ENCODE data around the gene KRTAP9-7.
"Not testable (repeated sequence)": the region's sequence is repeated elsewhere in the genome, so short reads cannot be mapped to it uniquely, and the experiment has no call there.

KRTAP9-7 gene

GRCh38 chr17:41256291-41256685, 19.2 kb upstream of the KRTAP9-7 start:
- H3K36me3 Mint-ChIP-seq, result no peaks in the 10 kb centered on the region
- peaks cover 7% of the 10 kb centered on the region for H3K4me1 Mint-ChIP-seq
- H3K27me3 Mint-ChIP-seq, result peaks cover 63% of the 10 kb centered on the region
- no peak overlapping the region for H3K4me3 Mint-ChIP-seq
- no peak for ATAC-seq
- H3K9me3 Mint-ChIP-seq, result no peaks in the 10 kb centered on the region
- H3K27ac Mint-ChIP-seq, result no peak overlapping the region

GRCh38 chr17:41258406-41258805, 17.1 kb upstream of the KRTAP9-7 start:
- no peaks in the 10 kb centered on the region for H3K4me1 Mint-ChIP-seq
- ATAC-seq, result no peak
- H3K4me3 Mint-ChIP-seq, result no peak overlapping the region
- H3K9me3 Mint-ChIP-seq, result peaks cover 3% of the 10 kb centered on the region
- H3K27ac Mint-ChIP-seq, result no peak overlapping the region
- H3K36me3 Mint-ChIP-seq, result no peaks in the 10 kb centered on the region
- H3K27me3 Mint-ChIP-seq, result peaks cover 61% of the 10 kb centered on the region

GRCh38 chr17:41263212-41263611, 12.3 kb upstream of the KRTAP9-7 start:
- Mint-ChIP-seq H3K27ac (no peak overlapping the region), H3K27me3 (peaks cover 59% of the 10 kb centered on the region), H3K36me3 (no peaks in the 10 kb centered on the region), H3K4me3 (no peak overlapping the region), H3K4me1 (no peaks in the 10 kb centered on the region), H3K9me3 (peaks cover 3% of the 10 kb centered on the region)
- ATAC-seq, result no peak

GRCh38 chr17:41264599-41264998, 10.9 kb upstream of the KRTAP9-7 start:
- H3K27me3 Mint-ChIP-seq, result peaks cover 57% of the 10 kb centered on the region

GRCh38 chr17:41265078-41265477, 10.4 kb upstream of the KRTAP9-7 start, which contains the start of gene KRTAP9-6:
TSS of gene KRTAP9-6 (plus strand) at chr17:41265378. CDS start at chr17:41265378, 0 bp downstream.
- H3K36me3 Mint-ChIP-seq, result no peaks in the 10 kb centered on the region
- H3K4me3 Mint-ChIP-seq, result no peak within 1 kb of the TSS
- H3K27ac Mint-ChIP-seq, result no peak within 1 kb of the TSS
- no peaks in the 10 kb centered on the region for H3K4me1 Mint-ChIP-seq
- H3K9me3 Mint-ChIP-seq, result peaks cover 3% of the 10 kb centered on the region
- ATAC-seq, result no peak
- H3K27me3 Mint-ChIP-seq, result peaks cover 54% of the 10 kb centered on the region

More at GRCh38 chr17:41264599-41264998, 10.9 kb upstream of the KRTAP9-7 start:
- Mint-ChIP-seq H3K27ac (no peak overlapping the region), H3K9me3 (peaks cover 3% of the 10 kb centered on the region), H3K4me1 (no peaks in the 10 kb centered on the region), H3K36me3 (no peaks in the 10 kb centered on the region), H3K4me3 (no peak overlapping the region)
- no peak for ATAC-seq

- H3K27ac Mint-ChIP-seq, result no peak overlapping the region
Measured at GRCh38 chr17:41267711-41268110, 7.8 kb upstream of the KRTAP9-7 start.

GRCh38 chr17:41271323-41271722, 4.2 kb upstream of the KRTAP9-7 start:
- not testable (repeated sequence) for H3K4me1 Mint-ChIP-seq, H3K27ac Mint-ChIP-seq, H3K4me3 Mint-ChIP-seq, H3K9me3 Mint-ChIP-seq, H3K36me3 Mint-ChIP-seq, ATAC-seq
- peaks cover 40% of the 10 kb centered on the region for H3K27me3 Mint-ChIP-seq

More at GRCh38 chr17:41267711-41268110, 7.8 kb upstream of the KRTAP9-7 start:
- no peak for ATAC-seq
- H3K27me3 Mint-ChIP-seq, result peaks cover 51% of the 10 kb centered on the region
- H3K4me1 Mint-ChIP-seq, result no peaks in the 10 kb centered on the region
- H3K36me3 Mint-ChIP-seq, result no peaks in the 10 kb centered on the region
- H3K4me3 Mint-ChIP-seq, result no peak overlapping the region
- H3K9me3 Mint-ChIP-seq, result peaks cover 3% of the 10 kb centered on the region

- H3K9me3 Mint-ChIP-seq, result no peaks in the 10 kb centered on the region
- no peaks in the 10 kb centered on the region for H3K4me1 Mint-ChIP-seq
- peaks cover 40% of the 10 kb centered on the region for H3K27me3 Mint-ChIP-seq
- no peak overlapping the region for H3K27ac Mint-ChIP-seq
- ATAC-seq, result no peak
- no peak overlapping the region for H3K4me3 Mint-ChIP-seq
- no peaks in the 10 kb centered on the region for H3K36me3 Mint-ChIP-seq
Measured at GRCh38 chr17:41271858-41272257, 3.6 kb upstream of the KRTAP9-7 start.

- H3K27me3 Mint-ChIP-seq, result peaks cover 22% of the 10 kb centered on the region
- no peak for ATAC-seq
Measured at GRCh38 chr17:41278176-41278955, 2.9 kb downstream of the KRTAP9-7 start.

GRCh38 chr17:41284043-41284442, 8.5 kb downstream of the KRTAP9-7 start:
- Mint-ChIP-seq H3K27ac (no peak overlapping the region), H3K27me3 (peaks cover 9% of the 10 kb centered on the region), H3K9me3 (no peaks in the 10 kb centered on the region), H3K36me3 (no peaks in the 10 kb centered on the region), H3K4me1 (peaks cover 3% of the 10 kb centered on the region), H3K4me3 (no peak overlapping the region)
- no peak for ATAC-seq

More at GRCh38 chr17:41278176-41278955, 2.9 kb downstream of the KRTAP9-7 start:
- Mint-ChIP-seq H3K4me1 (no peaks in the 10 kb centered on the region), H3K27ac (no peak overlapping the region), H3K4me3 (no peak overlapping the region), H3K36me3 (no peaks in the 10 kb centered on the region), H3K9me3 (no peaks in the 10 kb centered on the region)

GRCh38 chr17:41284546-41284945, 9.0 kb downstream of the KRTAP9-7 start:
- ATAC-seq, result no peak
- Mint-ChIP-seq H3K4me1 (peaks cover 4% of the 10 kb centered on the region), H3K27me3 (peaks cover 9% of the 10 kb centered on the region), H3K9me3 (no peaks in the 10 kb centered on the region), H3K36me3 (no peaks in the 10 kb centered on the region), H3K27ac (no peak overlapping the region), H3K4me3 (no peak overlapping the region)

- no peaks in the 10 kb centered on the region for H3K9me3 Mint-ChIP-seq
- ATAC-seq, result no peak
- H3K4me3 Mint-ChIP-seq, result no peak overlapping the region
- no peak overlapping the region for H3K27ac Mint-ChIP-seq
- peaks cover 14% of the 10 kb centered on the region for H3K27me3 Mint-ChIP-seq
- H3K36me3 Mint-ChIP-seq, result no peaks in the 10 kb centered on the region
- peaks cover 4% of the 10 kb centered on the region for H3K4me1 Mint-ChIP-seq
Measured at GRCh38 chr17:41287050-41287449, 11.6 kb downstream of the KRTAP9-7 start.

GRCh38 chr17:41294016-41294415, 18.5 kb downstream of the KRTAP9-7 start:
- Mint-ChIP-seq H3K4me3 (no peak overlapping the region), H3K9me3 (no peaks in the 10 kb centered on the region), H3K4me1 (peaks cover 2% of the 10 kb centered on the region), H3K27me3 (peaks cover 22% of the 10 kb centered on the region), H3K36me3 (no peaks in the 10 kb centered on the region), H3K27ac (no peak overlapping the region)
- no peak for ATAC-seq

GRCh38 chr17:41296846-41297245, 21.3 kb downstream of the KRTAP9-7 start:
- Mint-ChIP-seq H3K4me3 (no peak overlapping the region), H3K36me3 (no peaks in the 10 kb centered on the region), H3K4me1 (no peaks in the 10 kb centered on the region), H3K27me3 (peaks cover 23% of the 10 kb centered on the region), H3K27ac (no peak overlapping the region), H3K9me3 (no peaks in the 10 kb centered on the region)
- ATAC-seq, result no peak

- H3K36me3 Mint-ChIP-seq, result no peaks in the 10 kb centered on the region
- no peak overlapping the region for H3K4me3 Mint-ChIP-seq
- H3K27me3 Mint-ChIP-seq, result peaks cover 14% of the 10 kb centered on the region
- no peak overlapping the region for H3K27ac Mint-ChIP-seq
- H3K9me3 Mint-ChIP-seq, result no peaks in the 10 kb centered on the region
- no peak for ATAC-seq
- H3K4me1 Mint-ChIP-seq, result peaks cover 2% of the 10 kb centered on the region
Measured at GRCh38 chr17:41298458-41299135, 23.1 kb downstream of the KRTAP9-7 start.
